Middle frontal gyrus (tissue), 1 donor: ENCODE data around the gene CSF1R.
"Not testable (repeated sequence)": the region's sequence is repeated elsewhere in the genome, so short reads cannot be mapped to it uniquely, and the experiment has no call there.

Experiments used
- DNase-seq: peaks from one replicate; pipeline ENCODE4 v3.0.0-alpha.2; 2015; ENCODE audit warnings: low spot score; ENCODE audit errors: extremely low spot score

The CSF1R gene

DNA sequence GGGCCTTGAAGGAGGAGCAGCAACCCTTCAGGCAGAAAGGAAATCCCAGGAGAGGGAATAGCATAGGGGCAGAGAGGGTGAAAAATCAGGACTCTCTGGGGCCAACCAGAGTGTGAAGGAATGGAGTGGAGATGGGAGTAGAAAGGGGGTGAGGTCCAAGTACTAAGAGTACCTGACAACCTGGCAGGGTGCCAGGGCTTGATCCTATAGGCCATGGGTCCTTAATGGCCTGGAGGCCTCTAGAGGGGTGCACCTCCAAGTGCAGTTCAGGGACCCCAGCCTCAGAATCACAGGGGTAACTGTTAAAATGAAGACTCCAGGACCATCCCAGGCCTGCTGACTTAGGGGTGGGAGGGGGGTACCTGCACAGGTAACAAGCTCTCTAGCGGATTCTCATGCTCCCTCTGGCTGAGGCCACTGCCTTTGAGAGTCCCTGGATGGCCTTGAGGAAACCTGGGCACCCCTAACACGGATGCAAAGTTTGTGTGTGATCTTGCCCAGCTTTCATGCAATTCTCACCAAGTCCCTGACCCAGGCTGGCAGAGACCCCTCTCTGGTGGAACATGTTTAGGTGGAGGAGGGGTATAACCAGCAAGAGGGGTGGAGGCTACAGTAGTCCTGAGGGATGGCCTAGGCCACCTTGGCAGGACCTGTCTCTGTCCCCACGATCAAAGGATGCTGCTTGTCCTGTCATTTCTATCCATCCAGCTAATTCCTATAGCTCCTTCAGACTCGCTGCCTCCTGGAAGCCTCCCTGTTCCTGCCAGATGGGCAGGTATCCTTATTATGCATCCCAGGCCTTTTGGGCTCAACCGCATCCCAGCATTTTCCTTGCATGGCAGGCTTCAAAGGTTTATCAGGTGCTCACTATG lies 17.6 kb upstream of the CSF1R start:
- no peak for DNase-seq

GRCh38 chr5:150101023-150101422 lies 14.7 kb upstream of the CSF1R start:
- no peak for DNase-seq

DNA sequence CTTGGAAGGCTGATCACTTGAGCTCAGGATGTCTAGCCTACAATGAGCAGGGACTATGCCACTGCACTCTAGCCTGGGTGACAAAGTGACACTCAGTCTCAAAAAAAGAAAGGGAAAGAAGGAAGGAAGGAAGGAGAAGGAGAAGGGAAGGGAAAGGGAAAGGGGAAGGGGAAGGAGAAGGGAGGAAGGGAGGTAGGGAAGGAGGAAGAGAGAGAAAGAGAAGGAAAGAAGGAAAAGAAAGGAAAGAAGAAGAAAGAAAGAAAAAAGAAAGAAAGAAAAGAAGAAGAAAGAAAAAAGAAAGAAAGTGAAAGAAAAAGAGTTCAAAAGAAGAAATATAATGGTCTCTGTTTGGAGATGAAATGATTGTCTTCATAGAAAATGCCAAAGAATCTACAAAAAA lies 10.8 kb upstream of the CSF1R start:
- DNase-seq: no peak

- DNase-seq: no peak
Measured at GRCh38 chr5:150092159-150092787, 5.9 kb upstream of the CSF1R start.

DNA sequence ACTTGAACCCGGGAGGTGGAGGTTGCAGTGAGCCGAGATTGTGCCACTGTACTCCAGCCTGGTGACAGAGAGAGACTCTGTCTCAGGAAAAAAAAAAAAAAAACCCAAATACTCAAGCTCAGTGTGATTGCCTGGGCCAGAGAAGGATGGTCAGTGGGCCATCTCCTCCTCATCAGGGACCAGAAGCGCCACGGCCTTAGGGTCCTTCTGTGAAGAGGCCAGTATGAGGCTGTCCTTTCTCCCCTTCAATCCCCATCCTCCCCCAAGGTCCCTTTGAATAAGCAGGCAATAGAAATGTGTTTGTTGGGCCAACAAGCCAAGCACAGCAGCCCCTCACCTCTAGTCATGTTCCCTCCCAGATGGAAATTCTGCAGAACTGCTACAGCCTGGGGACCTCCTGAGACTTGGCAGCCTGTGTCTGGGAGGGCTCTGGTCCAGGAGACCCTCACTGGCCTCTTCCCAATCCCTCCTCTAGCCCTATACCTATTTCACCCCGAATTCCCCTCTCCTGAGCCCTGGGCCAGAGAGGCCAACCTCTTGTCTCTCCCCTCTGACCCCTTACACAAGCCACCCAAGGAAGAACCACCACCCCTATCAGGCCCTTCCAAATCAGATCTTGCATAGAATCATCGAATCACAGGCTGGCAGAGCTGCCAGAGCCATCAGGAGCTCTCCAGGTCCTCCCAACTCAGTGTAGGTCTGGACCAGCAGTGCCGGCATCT lies 1.0 kb downstream of the CSF1R start:
- no peak for DNase-seq

DNA sequence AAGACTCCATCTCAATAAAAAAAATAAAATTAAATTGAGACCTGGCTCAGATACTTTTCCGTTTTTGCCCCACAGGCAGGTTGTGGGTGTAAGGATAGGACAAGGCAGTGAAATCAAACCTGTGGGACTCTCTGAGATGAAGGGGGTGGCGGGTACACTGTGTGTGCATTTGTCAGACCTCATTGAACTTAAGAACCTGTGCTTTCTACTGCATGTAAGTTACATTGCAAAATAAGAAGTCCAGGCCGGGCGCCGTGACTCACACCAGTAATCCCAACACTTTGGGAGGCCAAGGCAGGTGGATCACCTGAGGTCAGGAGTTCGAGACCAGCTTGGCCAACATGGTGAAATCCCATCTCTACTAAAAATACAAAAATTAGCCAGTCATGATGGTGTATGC lies 1.6 kb downstream of the CSF1R start:
- not testable (repeated sequence) for DNase-seq

DNA sequence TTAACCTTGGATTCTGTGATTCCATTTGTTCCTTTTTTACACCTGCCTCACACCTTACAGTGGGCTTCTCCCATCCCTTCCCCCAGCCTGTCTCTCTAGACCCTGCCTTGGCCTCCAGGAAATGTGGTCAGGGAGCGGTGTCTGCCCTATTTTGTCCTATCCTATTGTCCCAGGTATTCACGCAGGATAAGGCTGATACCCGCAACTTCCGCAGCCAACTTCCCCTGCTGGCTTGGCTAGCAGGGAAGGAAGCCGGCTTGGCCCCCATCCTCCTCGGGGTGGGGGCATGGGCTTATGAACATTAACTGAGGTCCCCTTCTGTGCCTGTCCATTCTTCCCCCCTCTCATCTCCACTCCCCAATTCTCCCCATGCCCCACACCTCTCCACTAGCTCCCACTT lies 3.5 kb downstream of the CSF1R start:
- DNase-seq: no peak

GRCh38 chr5:150082374-150082773 lies 4.0 kb downstream of the CSF1R start:
- DNase-seq: no peak

DNA sequence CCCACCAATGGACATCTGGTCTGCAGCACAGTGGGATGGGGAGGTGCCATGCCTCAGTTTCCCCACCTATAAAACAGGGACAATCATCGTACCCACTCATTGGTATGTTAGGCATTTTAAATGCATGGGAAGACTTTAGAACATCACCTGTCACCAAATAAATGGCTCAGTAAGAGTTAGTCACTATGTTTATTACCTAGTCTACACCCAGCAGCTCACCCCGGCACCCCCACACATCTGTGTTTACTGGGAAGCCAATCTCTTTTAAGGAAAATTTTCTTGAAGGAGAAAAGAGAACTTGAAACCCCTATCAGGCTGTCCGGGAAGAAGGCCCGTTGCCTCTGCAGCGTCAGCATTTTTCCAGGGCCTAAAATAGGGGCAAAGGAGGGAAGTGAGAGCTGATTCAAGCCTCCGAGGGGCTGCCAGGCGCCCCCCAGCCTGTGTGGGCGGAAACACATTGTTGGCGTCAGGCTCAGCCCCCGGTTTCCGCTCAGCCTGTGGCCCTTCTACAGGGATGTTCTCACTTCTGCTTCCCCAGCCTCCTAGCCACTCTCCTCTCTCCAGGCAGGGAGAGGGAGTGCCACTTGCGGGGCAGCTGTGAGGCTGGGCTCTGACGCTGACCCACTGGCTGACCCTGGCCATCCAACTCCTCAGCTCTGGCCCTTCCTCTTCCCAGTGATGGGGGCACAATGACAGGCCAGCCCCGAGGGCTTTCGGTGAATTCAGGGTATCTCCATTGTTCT lies 4.6 kb downstream of the CSF1R start:
- no peak for DNase-seq

DNA sequence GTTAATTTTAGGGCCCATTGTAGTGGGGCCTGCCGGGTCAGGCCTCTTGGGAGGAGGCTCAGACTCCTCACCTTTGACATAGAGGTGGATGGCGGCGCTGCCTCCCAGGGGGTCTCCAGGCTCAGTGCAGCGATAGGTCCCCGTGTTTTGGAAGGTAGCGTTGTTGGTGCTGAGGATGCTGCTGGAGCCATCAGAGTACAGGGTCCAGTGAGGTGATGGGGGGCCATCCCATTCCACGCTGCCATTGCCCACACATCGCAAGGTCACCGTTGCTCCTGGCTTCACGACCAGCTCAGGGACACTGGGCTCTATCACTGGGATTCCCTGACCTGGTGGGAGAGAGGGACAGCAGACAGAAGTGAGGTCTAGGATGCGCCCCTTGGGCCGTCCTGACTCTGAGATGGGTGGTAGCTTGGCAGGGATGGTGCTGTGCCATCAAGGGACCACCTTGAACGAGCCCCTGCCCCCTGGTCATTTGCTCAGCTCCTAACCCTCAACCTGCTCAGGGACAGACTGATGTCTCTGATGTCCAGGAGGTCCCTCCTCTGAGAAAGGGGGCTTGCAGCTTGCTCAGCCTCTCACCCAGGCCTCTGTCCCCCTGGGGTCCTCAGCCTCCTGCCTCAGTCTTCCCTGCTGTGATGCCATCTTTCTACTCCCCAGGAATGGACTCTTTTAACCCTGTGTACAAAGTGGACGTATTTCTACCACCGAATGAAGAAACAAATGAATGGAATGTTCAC lies 5.5 kb downstream of the CSF1R start:
- no peak for DNase-seq

DNA sequence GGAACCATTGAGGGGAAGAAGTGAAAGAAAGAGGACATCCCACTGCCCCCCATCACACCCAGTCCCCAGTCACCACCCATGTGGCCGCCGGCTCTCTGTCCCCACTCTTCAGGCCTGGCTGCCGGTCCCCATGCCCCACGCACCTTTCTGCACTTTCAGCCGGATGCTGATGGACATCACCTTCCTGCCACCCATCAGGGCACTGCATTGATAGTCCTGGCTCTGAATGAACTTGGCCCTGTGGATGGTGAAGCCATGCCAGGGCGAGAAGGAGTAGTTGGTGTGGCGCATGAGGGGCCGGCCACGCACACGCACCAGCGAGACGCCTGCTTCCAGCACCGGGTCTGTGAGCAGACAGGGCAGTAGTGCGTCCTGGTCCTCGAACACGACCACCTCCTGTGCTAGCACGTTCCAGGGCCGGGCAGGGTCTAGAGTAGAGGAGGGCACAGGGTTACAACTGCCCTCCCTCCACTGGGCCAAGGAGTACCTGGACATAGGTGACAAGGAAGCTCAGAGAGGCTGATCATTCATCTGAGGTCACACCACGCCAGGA lies 6.4 kb downstream of the CSF1R start:
- DNase-seq: no peak

- DNase-seq: no peak
Measured at GRCh38 chr5:150078802-150079689, 7.3 kb downstream of the CSF1R start.

DNA sequence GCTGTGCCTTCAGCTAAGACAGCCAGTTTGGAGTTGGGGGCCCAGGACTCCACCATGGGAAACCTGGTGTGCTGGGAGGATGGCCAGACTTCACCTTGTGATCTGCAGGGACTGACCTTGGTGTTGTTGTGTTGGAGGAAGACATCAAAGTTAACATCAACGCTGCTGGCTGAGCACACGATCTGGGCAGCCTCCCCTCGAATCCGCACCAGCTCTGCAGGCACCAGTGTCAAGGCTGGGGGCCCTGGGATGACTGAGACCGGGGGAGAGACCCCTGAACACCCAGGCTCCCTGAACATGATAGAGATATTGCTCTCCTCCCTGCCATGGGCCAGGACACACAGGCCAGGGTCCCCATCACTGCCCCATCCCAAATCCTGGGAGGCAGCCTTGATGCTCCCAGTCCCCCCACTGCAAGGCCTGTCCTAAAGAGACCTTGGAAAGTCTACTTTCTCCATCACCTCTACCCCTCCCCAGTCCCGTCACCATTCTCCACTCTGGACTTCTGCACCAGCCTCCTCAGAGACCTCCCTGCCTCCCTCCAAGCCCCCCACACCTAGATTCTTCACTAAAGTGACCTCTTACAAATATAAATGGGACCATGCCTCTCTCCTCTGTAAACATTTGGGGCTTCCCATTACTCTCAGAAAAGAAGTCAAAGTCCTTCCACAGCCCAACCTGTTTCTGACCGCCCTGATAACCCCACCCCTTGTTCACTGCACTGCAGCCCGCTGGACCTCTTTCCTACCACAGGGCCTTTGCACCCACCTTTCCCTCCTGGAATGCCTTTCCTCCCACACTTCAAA lies 8.2 kb downstream of the CSF1R start:
- DNase-seq: no peak

- DNase-seq: no peak
Measured at GRCh38 chr5:150077060-150077459, 9.3 kb downstream of the CSF1R start.

DNA sequence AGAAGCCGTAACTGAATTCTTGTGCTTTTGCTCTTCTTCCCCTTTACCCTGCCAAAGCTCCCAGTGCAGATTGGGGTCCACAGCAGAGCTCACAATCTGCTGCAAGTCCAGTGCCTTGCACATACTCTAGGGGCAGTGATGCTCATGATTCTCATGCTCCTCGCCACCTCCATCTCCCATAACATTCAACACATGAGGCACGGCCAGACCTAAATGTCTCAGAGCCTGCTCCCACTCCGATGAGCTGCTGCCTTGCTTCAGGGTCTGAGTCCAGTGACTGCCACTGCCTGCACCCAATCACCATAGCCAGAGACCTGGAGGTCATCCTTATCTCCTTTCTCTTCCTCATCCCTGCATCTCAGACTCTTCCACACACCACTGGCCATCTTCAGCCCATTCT lies 10.5 kb downstream of the CSF1R start:
- no peak for DNase-seq

- no peak for DNase-seq
Measured at GRCh38 chr5:150075233-150075632, 11.1 kb downstream of the CSF1R start.

DNA sequence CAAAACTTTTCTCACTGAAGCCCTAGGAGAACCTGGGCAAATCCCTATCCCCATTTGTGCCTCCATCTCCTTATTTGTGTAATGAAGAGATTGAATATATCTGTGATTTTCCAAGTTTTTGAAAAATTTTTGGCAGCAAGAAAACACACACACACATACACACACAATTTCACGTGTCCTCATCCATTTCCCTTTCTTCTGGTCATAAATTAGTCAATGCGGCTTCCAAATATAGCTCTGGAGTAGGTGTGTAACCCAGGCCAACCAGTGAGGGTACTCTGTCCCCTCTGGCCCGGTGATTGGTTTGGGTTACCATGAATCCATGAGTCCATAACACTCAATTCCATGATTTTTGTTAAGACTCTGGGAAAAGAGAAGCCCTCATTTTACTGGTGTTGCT lies 12.7 kb downstream of the CSF1R start:
- DNase-seq: no peak

DNA sequence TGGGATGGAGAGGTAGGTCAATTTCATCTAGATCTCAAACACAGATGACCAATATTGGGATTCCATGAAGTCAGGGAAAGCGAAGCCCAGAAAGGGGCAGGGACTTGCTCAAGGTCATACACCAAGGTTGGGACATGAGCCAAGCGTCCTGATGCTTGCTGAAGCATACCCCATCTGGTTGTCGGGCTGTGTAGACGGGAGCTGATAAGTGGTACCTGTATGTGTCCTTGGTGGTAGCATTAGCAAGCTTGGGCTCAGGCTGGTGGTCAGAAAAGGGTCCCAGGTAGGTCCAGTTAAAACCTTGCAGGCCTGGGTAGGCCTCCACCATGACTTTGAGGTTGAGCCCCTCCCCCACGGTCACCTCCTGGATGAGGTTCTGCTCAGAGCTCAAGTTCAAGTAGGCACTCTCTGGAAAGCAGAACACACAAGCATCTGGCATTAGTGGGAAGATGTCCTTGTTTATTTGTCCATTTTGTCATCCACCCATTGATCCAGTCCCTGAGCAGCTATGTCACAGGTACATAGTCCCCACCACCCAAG lies 13.2 kb downstream of the CSF1R start:
- no peak for DNase-seq
